WERI-Rb-1 (cell line): ENCODE results near the gene FHIT.

Experiments
- DNase-seq: peaks from one replicate; pipeline ENCODE4 v3.0.0-alpha.2; 2020
- H3K27ac ChIP-seq: fragments of 250-450 bp; sonication (Bioruptor Pico); 2 replicates; pipeline ENCODE4 v1.5.1; 2020; ENCODE audit warnings: mild to moderate bottlenecking, moderate library complexity
- H3K27me3 ChIP-seq: fragments of 250-450 bp; sonication (Bioruptor Pico); 2 replicates; pipeline ENCODE4 v1.5.1; 2021; ENCODE audit warnings: mild to moderate bottlenecking, low read depth, moderate library complexity; ENCODE audit not compliant: insufficient read depth, severe bottlenecking
- H3K36me3 ChIP-seq: fragments of 250-450 bp; sonication (Bioruptor Pico); 2 replicates; pipeline ENCODE4 v1.5.1; 2020; ENCODE audit warnings: mild to moderate bottlenecking, moderate library complexity
- H3K4me3 ChIP-seq: 2 replicates; pipeline ENCODE4 v1.5.1; 2011; ENCODE audit warnings: low read depth, mild to moderate bottlenecking, control low read depth, low read length
- H3K9me3 ChIP-seq: fragments of 250-450 bp; sonication (Bioruptor Pico); 2 replicates; pipeline ENCODE4 v1.5.1; 2021; ENCODE audit warnings: mild to moderate bottlenecking, moderate library complexity; ENCODE audit not compliant: severe bottlenecking
- CTCF ChIP-seq: IDR thresholded peaks from 2 replicates; pipeline ENCODE4 v1.5.1; 2011; ENCODE audit warnings: low read depth, mild to moderate bottlenecking, control low read depth, inconsistent platforms, low read length

FHIT gene

GRCh38 chr3:59981377-59981776 lies 1269.9 kb downstream of the FHIT start:
- Histone ChIP-seq H3K36me3 (no peaks in the 10 kb centered on the region), H3K9me3 (no peaks in the 10 kb centered on the region), H3K27me3 (no peaks in the 10 kb centered on the region), H3K4me3 (no peak overlapping the region), H3K27ac (no peak overlapping the region)
- TF ChIP-seq CTCF: no peak
- DNase-seq: no peak

GRCh38 chr3:59980576-59980975 lies 1270.7 kb downstream of the FHIT start:
- Histone ChIP-seq H3K4me3 (no peak overlapping the region), H3K27me3 (no peaks in the 10 kb centered on the region), H3K9me3 (no peaks in the 10 kb centered on the region), H3K27ac (no peak overlapping the region), H3K36me3 (no peaks in the 10 kb centered on the region)
- no peak for TF ChIP-seq CTCF
- DNase-seq: no peak

GRCh38 chr3:59979542-59979941 lies 1271.7 kb downstream of the FHIT start:
- Histone ChIP-seq H3K4me3 (no peak overlapping the region), H3K9me3 (no peaks in the 10 kb centered on the region), H3K36me3 (no peaks in the 10 kb centered on the region), H3K27me3 (no peaks in the 10 kb centered on the region), H3K27ac (no peak overlapping the region)
- TF ChIP-seq CTCF: no peak
- no peak for DNase-seq

GRCh38 chr3:59978979-59979378 lies 1272.3 kb downstream of the FHIT start:
- H3K9me3 ChIP-seq: no peaks in the 10 kb centered on the region
- H3K4me3 ChIP-seq: no peak overlapping the region
- H3K27ac ChIP-seq: no peak overlapping the region
- H3K27me3 ChIP-seq: no peaks in the 10 kb centered on the region
- H3K36me3 ChIP-seq: no peaks in the 10 kb centered on the region
- no peak for DNase-seq
- TF ChIP-seq CTCF: no peak

GRCh38 chr3:59970796-59971195 lies 1280.5 kb downstream of the FHIT start:
- no peaks in the 10 kb centered on the region for H3K9me3 ChIP-seq
- no peak overlapping the region for H3K4me3 ChIP-seq
- H3K27me3 ChIP-seq: no peaks in the 10 kb centered on the region
- H3K36me3 ChIP-seq: no peaks in the 10 kb centered on the region
- DNase-seq: no peak
- TF ChIP-seq CTCF: no peak
- H3K27ac ChIP-seq: no peak overlapping the region

- DNase-seq: no peak
- Histone ChIP-seq H3K36me3 (no peaks in the 10 kb centered on the region), H3K27me3 (no peaks in the 10 kb centered on the region), H3K27ac (no peak overlapping the region), H3K9me3 (no peaks in the 10 kb centered on the region), H3K4me3 (no peak overlapping the region)
- TF ChIP-seq CTCF: no peak
These were observed 1280.9 kb downstream of the FHIT start for GRCh38 chr3:59970376-59970775.
